ENCODE measurements around the gene ECM1. TPM values are rescaled to one million over a fixed set of nuclear protein-coding genes. Genes with fewer than 3 reads are reported as not detected.

ECM1 gene
- total RNA-seq, 1 experiment from 2014 or later, result 1.4 TPM

DNA sequence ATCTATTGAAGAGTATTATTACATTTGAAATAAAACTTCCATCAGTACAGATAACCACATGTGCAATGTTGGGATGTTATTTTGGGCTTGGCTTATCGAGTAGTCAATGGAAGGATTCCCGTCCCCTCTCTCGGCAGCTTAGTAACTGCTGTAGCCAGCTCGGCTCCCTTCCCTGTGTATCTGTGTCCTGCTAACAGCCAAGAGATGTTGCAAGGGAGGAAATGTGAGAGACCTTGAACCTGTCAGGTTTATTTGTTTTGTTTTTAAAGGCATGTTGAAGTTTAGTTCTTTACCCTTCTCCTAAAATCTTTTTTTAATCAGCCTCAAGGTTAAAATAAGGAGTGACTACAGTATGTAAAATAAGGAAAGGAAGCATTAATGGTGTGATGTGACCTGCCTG, 34.2 kb upstream of the ECM1 start:
- H3K79me2 ChIP-seq (ENCODE audit: insufficient read depth, low read length), result no peaks in the 10 kb centered on the region
- H2BK5ac ChIP-seq (ENCODE audit: insufficient read length, low read length), result no peak overlapping the region
- H2AK5ac ChIP-seq (ENCODE audit: insufficient read length, low read length), result no peak overlapping the region
- H3K27me3 ChIP-seq (ENCODE audit: insufficient read depth, low read length), result no peaks in the 10 kb centered on the region
- Mint-ChIP-seq H3K4me3 (no peak overlapping the region), H3K27me3 (ENCODE audit: low read depth) (no peaks in the 10 kb centered on the region), H3K9me3 (no peaks in the 10 kb centered on the region), H3K4me1 (peaks cover 9 to 16% of the 10 kb centered on the region in 2 experiments), H3K36me3 (ENCODE audit: insufficient read depth in 1 of 3, low read depth in 3 of 3) (peaks cover 23 to 35% (median 31%) of the 10 kb centered on the region in 3 experiments), H3K27ac (peak overlapping the region in 1 of 3 experiments; percentile 38; a peak in 1 of 7 replicates)
- no peak overlapping the region for H3K9ac ChIP-seq (ENCODE audit: extremely low read depth, insufficient read length, low read length)
- no peak overlapping the region for H4K8ac ChIP-seq (replicated peaks; ENCODE audit: insufficient read length, low read depth, low read length)
- H3K23me2 ChIP-seq (ENCODE audit: insufficient read length, low read depth, low read length, poor library complexity, severe bottlenecking), result no peaks in the 10 kb centered on the region
- TF ChIP-seq, protein P1, sequence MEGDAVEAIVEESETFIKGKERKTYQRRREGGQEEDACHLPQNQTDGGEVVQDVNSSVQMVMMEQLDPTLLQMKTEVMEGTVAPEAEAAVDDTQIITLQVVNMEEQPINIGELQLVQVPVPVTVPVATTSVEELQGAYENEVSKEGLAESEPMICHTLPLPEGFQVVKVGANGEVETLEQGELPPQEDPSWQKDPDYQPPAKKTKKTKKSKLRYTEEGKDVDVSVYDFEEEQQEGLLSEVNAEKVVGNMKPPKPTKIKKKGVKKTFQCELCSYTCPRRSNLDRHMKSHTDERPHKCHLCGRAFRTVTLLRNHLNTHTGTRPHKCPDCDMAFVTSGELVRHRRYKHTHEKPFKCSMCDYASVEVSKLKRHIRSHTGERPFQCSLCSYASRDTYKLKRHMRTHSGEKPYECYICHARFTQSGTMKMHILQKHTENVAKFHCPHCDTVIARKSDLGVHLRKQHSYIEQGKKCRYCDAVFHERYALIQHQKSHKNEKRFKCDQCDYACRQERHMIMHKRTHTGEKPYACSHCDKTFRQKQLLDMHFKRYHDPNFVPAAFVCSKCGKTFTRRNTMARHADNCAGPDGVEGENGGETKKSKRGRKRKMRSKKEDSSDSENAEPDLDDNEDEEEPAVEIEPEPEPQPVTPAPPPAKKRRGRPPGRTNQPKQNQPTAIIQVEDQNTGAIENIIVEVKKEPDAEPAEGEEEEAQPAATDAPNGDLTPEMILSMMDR (conservative IDR thresholded peaks at IDR 0.05), result no peak
- H3K4me1 ChIP-seq (ENCODE audit: insufficient read depth, low read length), result no peaks in the 10 kb centered on the region; the same call in 1 of the 2 replicates
- no peak overlapping the region for H3K4ac ChIP-seq (ENCODE audit: low read depth, low read length)
- no peak overlapping the region for H2BK15ac ChIP-seq (ENCODE audit: low read depth, low read length)
- no peak overlapping the region for H3K4me2 ChIP-seq (ENCODE audit: insufficient read depth, insufficient read length, low read length)
- no peak overlapping the region for H2BK12ac ChIP-seq (ENCODE audit: insufficient read length, low read depth, low read length)
- H3K9me3 ChIP-seq (ENCODE audit: control insufficient read depth, low read depth, low read length), result no peaks in the 10 kb centered on the region
- H3K14ac ChIP-seq (ENCODE audit: insufficient read depth, low read length), result no peak overlapping the region
- no peaks in the 10 kb centered on the region for H4K20me1 ChIP-seq (ENCODE audit: control insufficient read depth, insufficient read depth, insufficient read length)
- no peak overlapping the region for H3K18ac ChIP-seq (ENCODE audit: insufficient read length, low read depth, low read length)
- DNase-seq, result no peak
- no peak overlapping the region for H3K27ac ChIP-seq (ENCODE audit: insufficient read length, low read depth, low read length)
- H4K91ac ChIP-seq (ENCODE audit: insufficient read length, low read depth, low read length), result no peak overlapping the region
- H2AFZ ChIP-seq (ENCODE audit: low read length), result no peak overlapping the region
- WGBS (ENCODE audit: extremely low coverage, insufficient read length, low lambda C conversion rate), result no CpG with 5 or more reads among the region's 4 CpGs
- H2BK20ac ChIP-seq (ENCODE audit: low read depth, low read length, poor library complexity, severe bottlenecking), result no peak overlapping the region
- no peak overlapping the region for H4K5ac ChIP-seq (ENCODE audit: insufficient read length, low read depth, low read length)
- no peak overlapping the region for H3K23ac ChIP-seq (ENCODE audit: insufficient read length, low read depth, low read length)
- no peaks in the 10 kb centered on the region for H3K79me1 ChIP-seq (ENCODE audit: insufficient read depth, low read depth, low read length, poor library complexity, severe bottlenecking)
- H2BK120ac ChIP-seq (ENCODE audit: low read depth, low read length, poor library complexity, severe bottlenecking), result no peak overlapping the region
- no peak overlapping the region for H3K56ac ChIP-seq (ENCODE audit: insufficient read length, low read depth, low read length)
- no peak overlapping the region for H3T11ph ChIP-seq (ENCODE audit: low read length)

All from H9 (cell line).